OCI-LY7 (cell line): ENCODE measurements around the gene ARHGEF4. TPM values are rescaled to one million over a fixed set of nuclear protein-coding genes. Genes with fewer than 3 reads are reported as not detected.

ENCODE experiments used
- BruUV-seq: library from RNA; stranded (reverse); fragments of 400-500 nt; replicated peaks from 2 replicates; lab custom pipeline; 2021; lab: Mats Ljungman, UMichigan
- CTCF ChIA-PET: fragments of 300-600 bp; sonication (Branson Sonifier 250); formaldehyde crosslinking; loops from one replicate; lab custom pipeline; 2022; ENCODE audit warnings: antibody characterized with exemption; ENCODE audit not compliant: unreplicated experiment; lab: Charles Lee
- POLR2A ChIA-PET: fragments of 300-600 bp; sonication (Branson Sonifier 250); formaldehyde crosslinking; loops from one replicate; lab custom pipeline; 2022; ENCODE audit warnings: antibody characterized with exemption; lab: Charles Lee
- DNase-seq: peaks from one replicate; pipeline ENCODE4 v3.0.0-alpha.2; 2015; ENCODE audit warnings: low spot score
- H2AFZ ChIP-seq: fragments of 200-600 bp; sonication (generic), shearing (Covaris generic); 2 replicates; pipeline ENCODE4 v1.6.1; 2014; ENCODE audit warnings: mild to moderate bottlenecking, antibody characterized with exemption, low read length, moderate library complexity
- H3K27ac ChIP-seq: fragments of 200-600 bp; sonication (generic); 2 replicates; pipeline ENCODE4 v1.5.1; 2014; ENCODE audit warnings: mixed run types, low read depth, mild to moderate bottlenecking, moderate library complexity, low read length, inconsistent platforms; ENCODE audit not compliant: poor library complexity, severe bottlenecking
- H3K36me3 ChIP-seq: fragments of 200-600 bp; sonication (generic); 2 replicates; pipeline ENCODE4 v1.6.1; 2014; ENCODE audit warnings: mild to moderate bottlenecking, antibody characterized with exemption, low read length, moderate library complexity, mixed read lengths; ENCODE audit not compliant: insufficient read depth
- H3K4me1 ChIP-seq: fragments of 200-600 bp; sonication (generic); 2 replicates; pipeline ENCODE4 v1.5.1; 2014; ENCODE audit warnings: mild to moderate bottlenecking, low read length; ENCODE audit not compliant: insufficient read depth, poor library complexity, severe bottlenecking
- H3K4me2 ChIP-seq: fragments of 200-600 bp; sonication (generic); 2 replicates; pipeline ENCODE4 v1.6.1; 2014; ENCODE audit warnings: mild to moderate bottlenecking, low read length
- H3K4me3 ChIP-seq: fragments of 200-600 bp; sonication (generic); 2 replicates; pipeline ENCODE4 v1.5.1; 2014; ENCODE audit warnings: mild to moderate bottlenecking, low read depth, low read length; ENCODE audit not compliant: poor library complexity, severe bottlenecking
- H3K79me2 ChIP-seq: fragments of 200-600 bp; sonication (generic); 2 replicates; pipeline ENCODE4 v1.6.1; 2016; ENCODE audit warnings: low read depth, mild to moderate bottlenecking, low read length, moderate library complexity, mixed read lengths; ENCODE audit not compliant: insufficient read depth
- H3K9me2 ChIP-seq: fragments of 200-600 bp; sonication (generic); 2 replicates; pipeline ENCODE4 v1.6.1; 2016; ENCODE audit warnings: mild to moderate bottlenecking, low read length, mixed read lengths; ENCODE audit not compliant: insufficient read depth
- H3K9me3 ChIP-seq: fragments of 200-600 bp; sonication (generic); 2 replicates; pipeline ENCODE4 v1.6.1; 2014; ENCODE audit warnings: mild to moderate bottlenecking, mixed run types, low read length, mixed read lengths
- H4K20me1 ChIP-seq: fragments of 200-600 bp; sonication (generic); 2 replicates; pipeline ENCODE4 v1.6.1; 2014; ENCODE audit warnings: mild to moderate bottlenecking, antibody characterized with exemption, low read length, moderate library complexity, mixed read lengths; ENCODE audit not compliant: insufficient read depth
- EZH2phosphoT487 ChIP-seq: fragments of 200-600 bp; sonication (generic); IDR thresholded peaks from 2 replicates; pipeline ENCODE4 v1.6.1; 2018; ENCODE audit warnings: low read depth, borderline replicate concordance, mild to moderate bottlenecking, mixed run types, antibody characterized with exemption, low read length, moderate library complexity, mixed read lengths
- intact Hi-C: fragments of 100-400 bp; cut with micrococcal nuclease; formaldehyde crosslinking; loops from one replicate; pipeline ENCODE4 v1.10.0; 2022; ENCODE audit not compliant: unreplicated experiment
- total RNA-seq, 2 experiments: library from RNA; depleted of rRNA in 1 of 2; stranded (reverse); fragments of >200 nt in 1 of 2; shearing (Covaris generic) in 1 of 2; gene quantifications; 2 replicates each; pipeline ENCODE4 v1.2.3, GENCODE V29; 2014 to 2022
- TF ChIP-seq, protein P1 (sequence below): fragments of 200-600 bp; sonication (generic); conservative IDR thresholded peaks from 2 replicates; pipeline ENCODE4 v1.5.1; 2014; ENCODE audit warnings: mild to moderate bottlenecking, antibody characterized with exemption, low read length, moderate library complexity, mixed read lengths

The ARHGEF4 gene
- total RNA-seq, 2 experiments from 2014 or later, result 1.1 to 1.7 TPM

DNA sequence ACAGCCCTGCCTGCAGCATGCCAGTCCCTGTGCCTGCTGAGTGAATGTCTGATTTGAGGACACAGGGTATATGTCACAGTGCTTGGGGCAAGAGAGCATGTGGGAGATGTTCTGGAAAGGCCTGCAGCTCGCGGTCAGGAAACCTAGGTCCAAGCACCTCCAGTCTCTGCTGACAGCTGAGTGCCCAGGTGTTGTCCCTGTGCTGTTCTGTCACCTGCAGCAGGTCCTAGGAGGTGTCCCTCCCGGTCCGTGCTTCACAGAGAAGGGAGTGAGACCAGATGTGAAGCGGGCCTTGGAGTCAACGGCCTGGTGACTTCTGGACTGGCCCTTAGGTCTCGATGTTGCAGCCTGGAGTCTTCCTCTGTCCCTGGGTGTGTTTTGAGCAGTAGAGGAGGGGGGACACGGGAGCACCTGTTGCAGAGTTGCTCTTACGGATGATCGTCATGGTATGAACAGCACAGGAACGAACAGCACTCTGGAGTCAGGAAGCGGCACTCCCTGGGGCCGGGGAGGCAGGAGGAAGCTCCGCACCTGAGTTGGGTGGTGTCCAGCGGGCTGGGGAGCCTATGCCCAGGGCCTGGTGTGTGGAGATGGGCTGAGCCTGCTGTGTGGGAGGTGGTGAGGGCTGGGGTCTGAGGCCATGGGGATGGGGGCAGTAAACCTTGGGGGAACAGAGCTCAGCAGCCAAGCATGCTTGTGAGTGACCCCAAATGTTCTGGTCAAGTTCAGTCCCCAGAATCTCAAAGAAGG, 21.6 kb upstream of the ARHGEF4 start:
- no peak for DNase-seq
- ChIA-PET CTCF (no interaction called here), POLR2A (no interaction called here)
- no peaks in the 10 kb centered on the region for H3K36me3 ChIP-seq
- TF ChIP-seq, protein P1, sequence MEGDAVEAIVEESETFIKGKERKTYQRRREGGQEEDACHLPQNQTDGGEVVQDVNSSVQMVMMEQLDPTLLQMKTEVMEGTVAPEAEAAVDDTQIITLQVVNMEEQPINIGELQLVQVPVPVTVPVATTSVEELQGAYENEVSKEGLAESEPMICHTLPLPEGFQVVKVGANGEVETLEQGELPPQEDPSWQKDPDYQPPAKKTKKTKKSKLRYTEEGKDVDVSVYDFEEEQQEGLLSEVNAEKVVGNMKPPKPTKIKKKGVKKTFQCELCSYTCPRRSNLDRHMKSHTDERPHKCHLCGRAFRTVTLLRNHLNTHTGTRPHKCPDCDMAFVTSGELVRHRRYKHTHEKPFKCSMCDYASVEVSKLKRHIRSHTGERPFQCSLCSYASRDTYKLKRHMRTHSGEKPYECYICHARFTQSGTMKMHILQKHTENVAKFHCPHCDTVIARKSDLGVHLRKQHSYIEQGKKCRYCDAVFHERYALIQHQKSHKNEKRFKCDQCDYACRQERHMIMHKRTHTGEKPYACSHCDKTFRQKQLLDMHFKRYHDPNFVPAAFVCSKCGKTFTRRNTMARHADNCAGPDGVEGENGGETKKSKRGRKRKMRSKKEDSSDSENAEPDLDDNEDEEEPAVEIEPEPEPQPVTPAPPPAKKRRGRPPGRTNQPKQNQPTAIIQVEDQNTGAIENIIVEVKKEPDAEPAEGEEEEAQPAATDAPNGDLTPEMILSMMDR, result no peak
- no peak for TF ChIP-seq EZH2phosphoT487
- intact Hi-C loops, result no loop called here
- no peak overlapping the region for H3K27ac ChIP-seq
- H3K4me1 ChIP-seq, result peaks cover 13% of the 10 kb centered on the region
- no peaks in the 10 kb centered on the region for H3K9me3 ChIP-seq
- no peaks in the 10 kb centered on the region for H3K79me2 ChIP-seq
- H3K9me2 ChIP-seq, result no peaks in the 10 kb centered on the region
- H4K20me1 ChIP-seq, result no peaks in the 10 kb centered on the region
- H2AFZ ChIP-seq, result no peak overlapping the region
- H3K4me3 ChIP-seq, result no peak overlapping the region
- no peak overlapping the region for H3K4me2 ChIP-seq
- BruUV-seq, result no TSS peak

DNA sequence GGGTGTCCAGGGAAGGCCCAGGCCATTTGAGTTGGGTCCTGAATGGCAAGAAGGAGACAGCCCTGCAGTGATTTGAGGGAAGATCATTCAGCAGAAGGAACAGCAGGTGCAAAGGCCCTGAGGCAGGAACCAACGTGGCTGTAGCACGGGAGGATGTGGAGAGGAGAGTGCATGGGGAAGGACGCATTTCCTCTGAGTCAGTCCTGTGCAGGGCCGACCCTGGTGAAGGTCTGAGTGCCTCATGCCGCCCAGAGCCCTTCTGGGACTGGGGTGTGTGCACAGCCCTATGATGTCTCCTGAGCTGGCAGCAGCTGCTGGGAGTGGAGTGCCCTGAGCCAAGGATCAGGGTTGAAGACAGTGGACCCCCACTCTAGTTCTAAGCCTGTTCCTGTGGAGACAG, 17.9 kb upstream of the ARHGEF4 start:
- no peaks in the 10 kb centered on the region for H3K36me3 ChIP-seq
- no peaks in the 10 kb centered on the region for H3K79me2 ChIP-seq
- BruUV-seq, result no TSS peak
- H3K4me3 ChIP-seq, result no peak overlapping the region
- no peak for DNase-seq
- H3K27ac ChIP-seq, result no peak overlapping the region
- peaks cover 8% of the 10 kb centered on the region for H3K4me1 ChIP-seq
- CTCF ChIA-PET, result no interaction called here
- no peaks in the 10 kb centered on the region for H3K9me2 ChIP-seq
- no peak overlapping the region for H3K4me2 ChIP-seq
- no peaks in the 10 kb centered on the region for H3K9me3 ChIP-seq
- no peak overlapping the region for H2AFZ ChIP-seq
- intact Hi-C loops, result no loop called here
- H4K20me1 ChIP-seq, result no peaks in the 10 kb centered on the region
- no peak for TF ChIP-seq EZH2phosphoT487
- TF ChIP-seq, protein P1, result no peak
- POLR2A ChIA-PET, result no interaction called here

DNA sequence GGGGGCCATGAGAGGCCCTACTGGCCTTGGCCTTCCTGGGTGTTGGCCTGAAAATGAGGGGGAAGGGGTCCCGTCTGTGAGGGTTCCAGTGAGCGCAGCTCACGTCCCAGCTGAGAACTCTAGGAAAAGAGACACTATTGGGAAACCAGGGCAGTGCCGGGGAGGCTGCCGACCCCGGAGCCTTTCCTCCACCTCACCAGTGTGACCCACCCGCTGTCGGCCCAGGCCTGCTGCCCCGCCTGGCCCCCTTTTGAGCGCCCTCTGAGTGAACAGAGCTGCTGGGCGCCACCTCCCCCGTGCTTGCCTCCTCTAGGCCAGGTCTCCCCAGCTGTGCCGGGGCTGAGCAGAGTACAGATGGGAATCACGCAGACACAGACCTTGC, 17.5 kb upstream of the ARHGEF4 start:
- Histone ChIP-seq H3K79me2 (no peaks in the 10 kb centered on the region), H3K4me3 (no peak overlapping the region), H2AFZ (no peak overlapping the region), H3K9me2 (no peaks in the 10 kb centered on the region), H3K4me1 (peaks cover 10% of the 10 kb centered on the region), H3K27ac (no peak overlapping the region), H4K20me1 (no peaks in the 10 kb centered on the region), H3K4me2 (no peak overlapping the region), H3K36me3 (no peaks in the 10 kb centered on the region), H3K9me3 (no peaks in the 10 kb centered on the region)
- DNase-seq, result no peak
- ChIA-PET POLR2A (no interaction called here), CTCF (no interaction called here)
- TF ChIP-seq, protein P1, result no peak
- TF ChIP-seq EZH2phosphoT487, result no peak
- intact Hi-C loops, result no loop called here
- BruUV-seq, result no TSS peak
